ENCODE results near the gene YRDC.

- no peak for TF ChIP-seq CTCF (IDR thresholded peaks at IDR 0.05; ENCODE audit: low read depth, low read length, missing input control)
- TF ChIP-seq, protein P1, sequence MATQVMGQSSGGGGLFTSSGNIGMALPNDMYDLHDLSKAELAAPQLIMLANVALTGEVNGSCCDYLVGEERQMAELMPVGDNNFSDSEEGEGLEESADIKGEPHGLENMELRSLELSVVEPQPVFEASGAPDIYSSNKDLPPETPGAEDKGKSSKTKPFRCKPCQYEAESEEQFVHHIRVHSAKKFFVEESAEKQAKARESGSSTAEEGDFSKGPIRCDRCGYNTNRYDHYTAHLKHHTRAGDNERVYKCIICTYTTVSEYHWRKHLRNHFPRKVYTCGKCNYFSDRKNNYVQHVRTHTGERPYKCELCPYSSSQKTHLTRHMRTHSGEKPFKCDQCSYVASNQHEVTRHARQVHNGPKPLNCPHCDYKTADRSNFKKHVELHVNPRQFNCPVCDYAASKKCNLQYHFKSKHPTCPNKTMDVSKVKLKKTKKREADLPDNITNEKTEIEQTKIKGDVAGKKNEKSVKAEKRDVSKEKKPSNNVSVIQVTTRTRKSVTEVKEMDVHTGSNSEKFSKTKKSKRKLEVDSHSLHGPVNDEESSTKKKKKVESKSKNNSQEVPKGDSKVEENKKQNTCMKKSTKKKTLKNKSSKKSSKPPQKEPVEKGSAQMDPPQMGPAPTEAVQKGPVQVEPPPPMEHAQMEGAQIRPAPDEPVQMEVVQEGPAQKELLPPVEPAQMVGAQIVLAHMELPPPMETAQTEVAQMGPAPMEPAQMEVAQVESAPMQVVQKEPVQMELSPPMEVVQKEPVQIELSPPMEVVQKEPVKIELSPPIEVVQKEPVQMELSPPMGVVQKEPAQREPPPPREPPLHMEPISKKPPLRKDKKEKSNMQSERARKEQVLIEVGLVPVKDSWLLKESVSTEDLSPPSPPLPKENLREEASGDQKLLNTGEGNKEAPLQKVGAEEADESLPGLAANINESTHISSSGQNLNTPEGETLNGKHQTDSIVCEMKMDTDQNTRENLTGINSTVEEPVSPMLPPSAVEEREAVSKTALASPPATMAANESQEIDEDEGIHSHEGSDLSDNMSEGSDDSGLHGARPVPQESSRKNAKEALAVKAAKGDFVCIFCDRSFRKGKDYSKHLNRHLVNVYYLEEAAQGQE (IDR thresholded peaks at IDR 0.05) = no peak
- TF ChIP-seq YY1 (IDR thresholded peaks at IDR 0.05) = no peak
- no peak for TF ChIP-seq SP1 (IDR thresholded peaks at IDR 0.05)
- TF ChIP-seq, protein P2, sequence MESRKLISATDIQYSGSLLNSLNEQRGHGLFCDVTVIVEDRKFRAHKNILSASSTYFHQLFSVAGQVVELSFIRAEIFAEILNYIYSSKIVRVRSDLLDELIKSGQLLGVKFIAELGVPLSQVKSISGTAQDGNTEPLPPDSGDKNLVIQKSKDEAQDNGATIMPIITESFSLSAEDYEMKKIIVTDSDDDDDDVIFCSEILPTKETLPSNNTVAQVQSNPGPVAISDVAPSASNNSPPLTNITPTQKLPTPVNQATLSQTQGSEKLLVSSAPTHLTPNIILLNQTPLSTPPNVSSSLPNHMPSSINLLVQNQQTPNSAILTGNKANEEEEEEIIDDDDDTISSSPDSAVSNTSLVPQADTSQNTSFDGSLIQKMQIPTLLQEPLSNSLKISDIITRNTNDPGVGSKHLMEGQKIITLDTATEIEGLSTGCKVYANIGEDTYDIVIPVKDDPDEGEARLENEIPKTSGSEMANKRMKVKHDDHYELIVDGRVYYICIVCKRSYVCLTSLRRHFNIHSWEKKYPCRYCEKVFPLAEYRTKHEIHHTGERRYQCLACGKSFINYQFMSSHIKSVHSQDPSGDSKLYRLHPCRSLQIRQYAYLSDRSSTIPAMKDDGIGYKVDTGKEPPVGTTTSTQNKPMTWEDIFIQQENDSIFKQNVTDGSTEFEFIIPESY (IDR thresholded peaks at IDR 0.05) = no peak
- TF ChIP-seq JUND (IDR thresholded peaks at IDR 0.05) = no peak
- no peak for TF ChIP-seq RAD21 (IDR thresholded peaks at IDR 0.05)
- TF ChIP-seq GABPA (IDR thresholded peaks at IDR 0.05 in 1 of 2, conservative IDR thresholded peaks at IDR 0.05 in 1 of 2) = no peak
- TF ChIP-seq, protein P3, sequence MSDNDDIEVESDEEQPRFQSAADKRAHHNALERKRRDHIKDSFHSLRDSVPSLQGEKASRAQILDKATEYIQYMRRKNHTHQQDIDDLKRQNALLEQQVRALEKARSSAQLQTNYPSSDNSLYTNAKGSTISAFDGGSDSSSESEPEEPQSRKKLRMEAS (IDR thresholded peaks at IDR 0.05) = no peak
- no peak for TF ChIP-seq NR2F2 (IDR thresholded peaks at IDR 0.05)
- TF ChIP-seq EGR1 (IDR thresholded peaks at IDR 0.05; ENCODE audit: low read depth in 2 of 2) = no peak
- TF ChIP-seq ATF3 (IDR thresholded peaks at IDR 0.05) = no peak
These were observed 17.5 kb upstream of the YRDC start for GRCh38 chr1:37825506-37825905.
